ENCODE data around the gene SLC38A2.

DNA sequence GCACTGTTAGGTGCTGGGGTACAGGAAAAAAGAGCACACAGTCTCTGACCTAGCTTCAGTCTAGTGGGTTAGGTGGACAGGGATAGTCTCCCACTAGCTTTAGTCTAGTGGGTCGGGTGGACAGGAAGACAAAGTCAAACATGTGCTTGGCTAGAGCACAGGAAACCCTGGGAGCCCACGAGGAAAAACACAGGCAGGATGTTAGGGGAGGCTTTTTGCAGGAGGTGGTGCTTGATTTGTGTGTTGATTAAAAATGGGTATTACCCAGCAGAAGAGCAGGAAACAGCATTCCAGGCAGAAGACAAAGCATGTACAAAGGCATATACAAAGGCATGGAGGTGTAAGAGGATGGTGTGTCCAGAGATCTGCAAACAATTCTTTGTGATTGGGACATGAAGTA is 23.3 kb downstream of the SLC38A2 start:
- TF ChIP-seq, protein P1, sequence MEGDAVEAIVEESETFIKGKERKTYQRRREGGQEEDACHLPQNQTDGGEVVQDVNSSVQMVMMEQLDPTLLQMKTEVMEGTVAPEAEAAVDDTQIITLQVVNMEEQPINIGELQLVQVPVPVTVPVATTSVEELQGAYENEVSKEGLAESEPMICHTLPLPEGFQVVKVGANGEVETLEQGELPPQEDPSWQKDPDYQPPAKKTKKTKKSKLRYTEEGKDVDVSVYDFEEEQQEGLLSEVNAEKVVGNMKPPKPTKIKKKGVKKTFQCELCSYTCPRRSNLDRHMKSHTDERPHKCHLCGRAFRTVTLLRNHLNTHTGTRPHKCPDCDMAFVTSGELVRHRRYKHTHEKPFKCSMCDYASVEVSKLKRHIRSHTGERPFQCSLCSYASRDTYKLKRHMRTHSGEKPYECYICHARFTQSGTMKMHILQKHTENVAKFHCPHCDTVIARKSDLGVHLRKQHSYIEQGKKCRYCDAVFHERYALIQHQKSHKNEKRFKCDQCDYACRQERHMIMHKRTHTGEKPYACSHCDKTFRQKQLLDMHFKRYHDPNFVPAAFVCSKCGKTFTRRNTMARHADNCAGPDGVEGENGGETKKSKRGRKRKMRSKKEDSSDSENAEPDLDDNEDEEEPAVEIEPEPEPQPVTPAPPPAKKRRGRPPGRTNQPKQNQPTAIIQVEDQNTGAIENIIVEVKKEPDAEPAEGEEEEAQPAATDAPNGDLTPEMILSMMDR (IDR thresholded peaks at IDR 0.05), result no peak
- no peak for TF ChIP-seq POLR2A (IDR thresholded peaks at IDR 0.05)

Measured in prostate gland (tissue), 2 donors.